Measurements from ENCODE around the gene LGALS3.

The LGALS3 gene

GRCh38 chr14:55139141-55139540, 10.1 kb downstream of the LGALS3 start:
- H3K4me3 ChIP-seq (ENCODE audit: low read depth, low read length), result no peak overlapping the region
- DNase-seq (ENCODE audit: low read depth), result no peak
- no peak for TF ChIP-seq CTCF (IDR thresholded peaks at IDR 0.05; ENCODE audit: control insufficient read depth, extremely low read depth, insufficient read depth)

- DNase-seq (ENCODE audit: low read depth), result no peak
- no peak for TF ChIP-seq CTCF (IDR thresholded peaks at IDR 0.05; ENCODE audit: control insufficient read depth, extremely low read depth, insufficient read depth)
- H3K4me3 ChIP-seq (ENCODE audit: low read depth, low read length), result no peak overlapping the region
These were observed 10.9 kb downstream of the LGALS3 start for GRCh38 chr14:55139696-55140509.

- H3K4me3 ChIP-seq (ENCODE audit: low read depth, low read length), result no peak overlapping the region
- DNase-seq (ENCODE audit: low read depth), result no peak
- TF ChIP-seq CTCF (IDR thresholded peaks at IDR 0.05; ENCODE audit: control insufficient read depth, extremely low read depth, insufficient read depth), result no peak
These were observed 12.8 kb downstream of the LGALS3 start for GRCh38 chr14:55141825-55142224.

GRCh38 chr14:55142466-55142865, 13.4 kb downstream of the LGALS3 start:
- TF ChIP-seq CTCF (IDR thresholded peaks at IDR 0.05; ENCODE audit: control insufficient read depth, extremely low read depth, insufficient read depth), result no peak
- no peak for DNase-seq (ENCODE audit: low read depth)
- H3K4me3 ChIP-seq (ENCODE audit: low read depth, low read length), result no peak overlapping the region

- DNase-seq (ENCODE audit: low read depth), result no peak
- no peak for TF ChIP-seq CTCF (IDR thresholded peaks at IDR 0.05; ENCODE audit: control insufficient read depth, extremely low read depth, insufficient read depth)
These were observed 17.4 kb downstream of the LGALS3 start for GRCh38 chr14:55146425-55146824.

GRCh38 chr14:55151601-55152000, 22.5 kb downstream of the LGALS3 start:
- H3K4me3 ChIP-seq (ENCODE audit: low read depth, low read length), result no peak overlapping the region
- no peak for TF ChIP-seq CTCF (IDR thresholded peaks at IDR 0.05; ENCODE audit: control insufficient read depth, extremely low read depth, insufficient read depth)
- no peak for DNase-seq (ENCODE audit: low read depth)

More at GRCh38 chr14:55146425-55146824, 17.4 kb downstream of the LGALS3 start:
- no peak overlapping the region for H3K4me3 ChIP-seq (ENCODE audit: low read depth, low read length)
